Measurements from ENCODE around the gene PPDPF. TPM values are rescaled to one million over a fixed set of nuclear protein-coding genes. Genes with fewer than 3 reads are reported as not detected.
A peak's percentile ranks its signal among the peaks of the same experiment; 100 is the strongest.

Gene PPDPF
- total RNA-seq, 1 experiment from 2014 or later: 149 TPM

GRCh38 chr20:63538204-63539091 lies 17.9 kb downstream of the PPDPF start:
- Histone ChIP-seq H4K20me1 (ENCODE audit: control insufficient read depth, insufficient read depth, insufficient read length) (no peaks in the 10 kb centered on the region), H3T11ph (ENCODE audit: low read length) (no peak overlapping the region), H4K91ac (ENCODE audit: insufficient read length, low read depth, low read length) (no peak overlapping the region), H2BK5ac (ENCODE audit: insufficient read length, low read length) (no peak overlapping the region), H3K23me2 (ENCODE audit: insufficient read length, low read depth, low read length, poor library complexity, severe bottlenecking) (no peaks in the 10 kb centered on the region), H3K56ac (ENCODE audit: insufficient read length, low read depth, low read length) (no peak overlapping the region), H2BK12ac (ENCODE audit: insufficient read length, low read depth, low read length) (no peak overlapping the region), H3K4me2 (ENCODE audit: insufficient read depth, insufficient read length, low read length) (peak overlapping the region; percentile 9), H3K23ac (ENCODE audit: insufficient read length, low read depth, low read length) (no peak overlapping the region), H4K8ac (replicated peaks; ENCODE audit: insufficient read length, low read depth, low read length) (no peak overlapping the region), H3K27ac (ENCODE audit: insufficient read length, low read depth, low read length) (no peak overlapping the region), H3K14ac (ENCODE audit: insufficient read depth, low read length) (no peak overlapping the region; the same call in 1 of the 2 replicates), H3K79me2 (ENCODE audit: insufficient read depth, low read length) (no peaks in the 10 kb centered on the region), H3K4me1 (ENCODE audit: insufficient read depth, low read length) (no peaks in the 10 kb centered on the region), H3K18ac (ENCODE audit: insufficient read length, low read depth, low read length) (no peak overlapping the region), H3K4ac (ENCODE audit: low read depth, low read length) (no peak overlapping the region), H3K9ac (ENCODE audit: extremely low read depth, insufficient read length, low read length) (no peak overlapping the region), H3K27me3 (ENCODE audit: insufficient read depth, low read length) (no peaks in the 10 kb centered on the region), H2BK120ac (ENCODE audit: low read depth, low read length, poor library complexity, severe bottlenecking) (no peak overlapping the region), H3K79me1 (ENCODE audit: insufficient read depth, low read depth, low read length, poor library complexity, severe bottlenecking) (no peaks in the 10 kb centered on the region), H2AK5ac (ENCODE audit: insufficient read length, low read length) (no peak overlapping the region), H3K9me3 (ENCODE audit: control insufficient read depth, low read depth, low read length) (no peaks in the 10 kb centered on the region), H2BK20ac (ENCODE audit: low read depth, low read length, poor library complexity, severe bottlenecking) (no peak overlapping the region), H2BK15ac (ENCODE audit: low read depth, low read length) (no peak overlapping the region), H4K5ac (ENCODE audit: insufficient read length, low read depth, low read length) (no peak overlapping the region), H2AFZ (ENCODE audit: low read length) (no peak overlapping the region)
- H3K4me3 Mint-ChIP-seq: peak overlapping the region; percentile 49 to 55; a peak in 3 of 5 replicates
- H3K27ac Mint-ChIP-seq: no peak overlapping the region
- no peak; the same call in 1 of the 3 replicates for TF ChIP-seq CTCF (conservative IDR thresholded peaks at IDR 0.05)
- H3K36me3 Mint-ChIP-seq (ENCODE audit: insufficient read depth in 1 of 3, low read depth in 3 of 3): no peaks in the 10 kb centered on the region
- H3K9me3 Mint-ChIP-seq: no peaks in the 10 kb centered on the region
- H3K4me1 Mint-ChIP-seq: peaks cover 3 to 8% of the 10 kb centered on the region in 2 experiments; a peak in 3 of 4 replicates
- no peak for DNase-seq
- no peaks in the 10 kb centered on the region for H3K27me3 Mint-ChIP-seq (ENCODE audit: low read depth)
- WGBS (ENCODE audit: extremely low coverage, insufficient read length, low lambda C conversion rate): no CpG with 5 or more reads among the region's 27 CpGs
